CD4-positive, alpha-beta T cell (primary cell): ENCODE data around the gene ARVCF. TPM values are rescaled to one million over a fixed set of nuclear protein-coding genes. Genes with fewer than 3 reads are reported as not detected.

ENCODE experiments used
- ATAC-seq: fragments of 200-7000 bp; cut with Tn5 transposase; one replicate; pipeline ENCODE4 v1.10.0; 2022; ENCODE audit warnings: mild to moderate bottlenecking; ENCODE audit not compliant: poor library complexity
- CTCF ChIA-PET: fragments of 350-600 bp; sonication (Branson Sonifier 250); formaldehyde crosslinking; loops from one replicate; lab custom pipeline; 2021; ENCODE audit warnings: antibody characterized with exemption, inconsistent platforms; lab: Charles Lee
- POLR2A ChIA-PET: fragments of 350-600 bp; sonication (Branson Sonifier 250); formaldehyde crosslinking; loops from one replicate; lab custom pipeline; 2021; ENCODE audit warnings: antibody characterized with exemption, inconsistent platforms; lab: Charles Lee
- DNase-seq, 14 experiments: peaks; one replicate each; pipeline ENCODE4 v3.0.0-alpha.2; 2013 to 2020; ENCODE audit warnings: mixed read lengths in 2 of 14
- H3K27ac ChIP-seq, 2 donors: one replicate each; pipeline versions ENCODE4 v1.5.1 to v1.7.0; 2013; ENCODE audit warnings: low read length in 2 of 2, low read depth in 1 of 2, mild to moderate bottlenecking in 1 of 2
- H3K27me3 ChIP-seq, 2 experiments: 1 replicate in 1 of 2; 2 replicates in 1 of 2; pipeline versions ENCODE4 v1.6.1 to v1.7.0; 2013; ENCODE audit warnings: low read length in 2 of 2, control low read depth in 1 of 2, mild to moderate bottlenecking in 1 of 2, moderate library complexity in 1 of 2; ENCODE audit not compliant: insufficient read depth in 2 of 2, control insufficient read depth in 1 of 2
- H3K36me3 ChIP-seq: one replicate; pipeline ENCODE4 v1.6.1; 2013; ENCODE audit warnings: low read length, control low read depth; ENCODE audit not compliant: insufficient read depth
- H3K4me1 ChIP-seq: one replicate; pipeline ENCODE4 v1.6.1; 2013; ENCODE audit warnings: low read length, control low read depth; ENCODE audit not compliant: insufficient read depth
- H3K4me3 ChIP-seq: one replicate; pipeline ENCODE4 v1.5.1; 2013; ENCODE audit warnings: mild to moderate bottlenecking, low read length, moderate library complexity
- H3K9me3 ChIP-seq, 2 experiments: 1 replicate in 1 of 2; 2 replicates in 1 of 2; pipeline versions ENCODE4 v1.6.1 to v1.7.0; 2013; ENCODE audit warnings: low read length in 2 of 2, mild to moderate bottlenecking in 2 of 2, control low read depth in 1 of 2, moderate library complexity in 1 of 2; ENCODE audit not compliant: control insufficient read depth in 1 of 2, insufficient read depth in 1 of 2
- H3K27ac Mint-ChIP-seq: one replicate; pipeline ENCODE4 v1.8.0; 2020; ENCODE audit warnings: mixed read lengths
- H3K27me3 Mint-ChIP-seq: one replicate; pipeline ENCODE4 v1.8.0; 2021; ENCODE audit warnings: mixed read lengths
- H3K36me3 Mint-ChIP-seq: one replicate; pipeline ENCODE4 v1.8.0; 2021; ENCODE audit warnings: low read depth, mixed read lengths
- H3K4me1 Mint-ChIP-seq: one replicate; pipeline ENCODE4 v1.8.0; 2021; ENCODE audit warnings: low read depth, mixed read lengths
- H3K4me3 Mint-ChIP-seq: one replicate; pipeline ENCODE4 v1.8.0; 2020; ENCODE audit warnings: mild to moderate bottlenecking, mixed read lengths
- H3K9me3 Mint-ChIP-seq: one replicate; pipeline ENCODE4 v1.8.0; 2020; ENCODE audit warnings: mixed read lengths
- intact Hi-C, 2 experiments: fragments of 100-400 bp; cut with DNase I in 1 of 2; cut with micrococcal nuclease in 1 of 2; formaldehyde crosslinking; loops; one replicate each; pipeline versions ENCODE4 v1.15.1 to v1.9.0; 2023 to 2025; cut with DNase I, micrococcal nuclease
- total RNA-seq, 174 experiments: library from RNA in 2 of 174; stranded (reverse) in 2 of 174; gene quantifications; one replicate each; pipeline ENCODE4 v1.2.3 and lab custom pipeline; 2021 to 2026
- TF ChIP-seq, protein P1 (sequence below): fragments of 200-600 bp; IDR thresholded peaks from one replicate; pipeline ENCODE4 v1.8.0; 2022; ENCODE audit warnings: antibody characterized with exemption, mild to moderate bottlenecking

Gene ARVCF
- total RNA-seq, 2 experiments from 2014 or later: 2.2 to 2.5 TPM

DNA sequence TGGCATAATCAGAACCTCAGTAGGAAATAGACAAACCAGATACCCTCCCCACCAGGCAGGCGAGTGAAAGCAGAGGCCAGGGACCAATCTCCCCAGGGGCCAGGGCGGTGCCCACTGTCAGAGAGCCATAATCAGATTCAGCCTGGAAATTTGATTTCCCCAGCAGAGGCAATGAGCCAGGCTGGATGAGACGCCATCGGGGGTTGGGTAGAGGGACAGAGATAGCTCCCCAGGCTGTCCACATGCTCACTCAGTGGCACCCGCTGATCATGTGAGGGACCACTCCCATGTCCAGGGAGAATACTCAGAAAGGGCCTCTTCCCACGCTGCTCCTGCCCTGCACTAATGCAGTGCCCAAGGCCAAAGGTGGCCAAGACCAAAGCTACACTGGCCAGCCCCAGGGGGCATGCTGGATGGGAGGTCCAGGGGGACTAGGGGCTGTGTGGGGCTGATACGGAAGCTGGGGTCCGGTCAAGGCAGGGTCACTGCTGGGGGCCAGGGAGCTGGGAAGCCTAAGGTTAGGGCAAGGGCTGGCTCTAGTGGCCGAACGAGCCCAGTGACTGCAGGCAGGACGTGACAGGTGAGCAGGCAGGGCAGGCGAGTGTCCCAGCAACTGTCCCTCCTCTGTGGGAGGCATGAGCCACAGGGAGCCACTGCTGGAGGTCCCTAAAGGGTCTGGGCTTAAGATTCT is 19.8 kb downstream of the ARVCF start:
- TF ChIP-seq, protein P1, sequence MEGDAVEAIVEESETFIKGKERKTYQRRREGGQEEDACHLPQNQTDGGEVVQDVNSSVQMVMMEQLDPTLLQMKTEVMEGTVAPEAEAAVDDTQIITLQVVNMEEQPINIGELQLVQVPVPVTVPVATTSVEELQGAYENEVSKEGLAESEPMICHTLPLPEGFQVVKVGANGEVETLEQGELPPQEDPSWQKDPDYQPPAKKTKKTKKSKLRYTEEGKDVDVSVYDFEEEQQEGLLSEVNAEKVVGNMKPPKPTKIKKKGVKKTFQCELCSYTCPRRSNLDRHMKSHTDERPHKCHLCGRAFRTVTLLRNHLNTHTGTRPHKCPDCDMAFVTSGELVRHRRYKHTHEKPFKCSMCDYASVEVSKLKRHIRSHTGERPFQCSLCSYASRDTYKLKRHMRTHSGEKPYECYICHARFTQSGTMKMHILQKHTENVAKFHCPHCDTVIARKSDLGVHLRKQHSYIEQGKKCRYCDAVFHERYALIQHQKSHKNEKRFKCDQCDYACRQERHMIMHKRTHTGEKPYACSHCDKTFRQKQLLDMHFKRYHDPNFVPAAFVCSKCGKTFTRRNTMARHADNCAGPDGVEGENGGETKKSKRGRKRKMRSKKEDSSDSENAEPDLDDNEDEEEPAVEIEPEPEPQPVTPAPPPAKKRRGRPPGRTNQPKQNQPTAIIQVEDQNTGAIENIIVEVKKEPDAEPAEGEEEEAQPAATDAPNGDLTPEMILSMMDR: no peak

DNA sequence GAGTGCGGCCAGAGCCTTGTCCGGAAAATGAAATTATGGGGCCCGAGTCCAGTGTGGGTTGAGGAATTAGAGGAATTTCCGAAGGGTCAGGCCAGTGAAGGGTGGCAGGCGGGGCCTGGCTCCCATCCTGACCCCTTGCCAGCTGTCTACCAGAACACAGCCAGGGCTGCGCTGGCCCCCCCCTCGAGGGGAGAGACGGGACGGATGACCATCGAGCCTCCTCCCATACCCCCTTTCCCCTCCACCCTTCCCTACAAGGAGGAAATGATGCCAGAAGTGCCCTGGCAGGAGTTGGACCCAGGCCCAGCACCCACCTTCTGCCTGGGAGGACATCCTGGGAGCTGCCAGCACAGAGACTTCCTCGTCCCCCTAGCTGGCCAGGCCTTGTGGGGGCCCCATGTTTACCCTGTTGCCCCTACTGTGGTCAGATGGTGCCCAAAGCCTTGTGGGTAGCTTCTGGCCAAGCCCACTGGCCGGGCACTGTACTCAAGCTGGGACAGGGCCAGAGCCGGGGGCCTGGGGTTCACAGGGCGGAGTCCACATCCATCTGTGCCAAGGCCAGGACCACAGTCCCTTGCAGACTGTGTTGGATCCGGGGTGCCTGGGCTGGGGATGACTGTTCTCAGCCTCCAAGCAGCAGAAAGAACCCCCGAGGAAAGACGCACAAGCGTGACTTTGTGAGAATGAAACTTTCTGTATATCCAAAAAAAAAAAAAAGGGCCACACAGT is 20.8 kb downstream of the ARVCF start:
- ATAC-seq (no peak), DNase-seq (no peak)

More for the DNA sequence above, 19.8 kb downstream of the ARVCF start:
- Histone ChIP-seq H3K9me3 (peaks cover 0 to under 1% of the 10 kb centered on the region in 2 experiments), H3K4me3 (no peak overlapping the region), H3K4me1 (no peaks in the 10 kb centered on the region), H3K36me3 (no peaks in the 10 kb centered on the region), H3K27me3 (no peaks in the 10 kb centered on the region), H3K27ac (no peak overlapping the region)
- ChIA-PET POLR2A (no interaction called here), CTCF (no interaction called here)
- Mint-ChIP-seq H3K27ac (no peak overlapping the region), H3K4me3 (no peak overlapping the region), H3K36me3 (no peaks in the 10 kb centered on the region), H3K27me3 (no peaks in the 10 kb centered on the region), H3K4me1 (no peaks in the 10 kb centered on the region), H3K9me3 (no peaks in the 10 kb centered on the region)
- intact Hi-C loops: no loop called here
- no peak for ATAC-seq
- DNase-seq: no peak

GRCh38 chr22:19994851-19995610 is 21.6 kb downstream of the ARVCF start:
- H3K27ac Mint-ChIP-seq: no peak overlapping the region
- H3K9me3 Mint-ChIP-seq: no peaks in the 10 kb centered on the region
- H3K4me3 Mint-ChIP-seq: no peak overlapping the region
- TF ChIP-seq, protein P1: no peak
- DNase-seq: no peak
- H3K4me1 Mint-ChIP-seq: no peaks in the 10 kb centered on the region
- Histone ChIP-seq H3K9me3 (no peaks in the 10 kb centered on the region), H3K4me1 (no peaks in the 10 kb centered on the region), H3K27me3 (no peaks in the 10 kb centered on the region), H3K36me3 (no peaks in the 10 kb centered on the region), H3K27ac (no peak overlapping the region), H3K4me3 (no peak overlapping the region)
- ATAC-seq: no peak
- H3K36me3 Mint-ChIP-seq: no peaks in the 10 kb centered on the region
- intact Hi-C loops: no loop called here
- H3K27me3 Mint-ChIP-seq: no peaks in the 10 kb centered on the region
- CTCF ChIA-PET: no interaction called here
- POLR2A ChIA-PET: no interaction called here

More for the DNA sequence above, 20.8 kb downstream of the ARVCF start:
- Mint-ChIP-seq H3K4me1 (no peaks in the 10 kb centered on the region), H3K27ac (no peak overlapping the region), H3K27me3 (no peaks in the 10 kb centered on the region), H3K36me3 (no peaks in the 10 kb centered on the region), H3K4me3 (no peak overlapping the region), H3K9me3 (no peaks in the 10 kb centered on the region)
- Histone ChIP-seq H3K27me3 (no peaks in the 10 kb centered on the region), H3K36me3 (no peaks in the 10 kb centered on the region), H3K27ac (no peak overlapping the region), H3K9me3 (no peaks in the 10 kb centered on the region), H3K4me1 (no peaks in the 10 kb centered on the region), H3K4me3 (no peak overlapping the region)
- POLR2A ChIA-PET: no interaction called here
- intact Hi-C loops: no loop called here
- CTCF ChIA-PET: no interaction called here
- TF ChIP-seq, protein P1: no peak
